Thymus (tissue), 11 donors: ENCODE measurements around the gene TSPEAR. TPM values are rescaled to one million over a fixed set of nuclear protein-coding genes. Genes with fewer than 3 reads are reported as not detected.

Experiments used
- DNase-seq, 9 donors: peaks; one replicate each; pipeline ENCODE4 v3.0.0-alpha.2; 2013; ENCODE audit warnings: low spot score in 9 of 9, low read depth in 6 of 9, missing footprints in 1 of 9
- H3K27ac ChIP-seq, 2 donors: one replicate each; pipeline ENCODE4 v1.5.1; 2013; ENCODE audit warnings: control low read depth in 1 of 2, low read depth in 1 of 2, low read length in 1 of 2, mild to moderate bottlenecking in 1 of 2, moderate library complexity in 1 of 2
- H3K27me3 ChIP-seq, 2 donors: one replicate each; pipeline ENCODE4 v1.5.1; 2013; ENCODE audit warnings: low read length in 1 of 2; ENCODE audit not compliant: control insufficient read depth in 2 of 2, insufficient read depth in 1 of 2
- H3K36me3 ChIP-seq, 2 donors: one replicate each; pipeline ENCODE4 v1.5.1; 2013; ENCODE audit warnings: low read length in 1 of 2, mild to moderate bottlenecking in 1 of 2, moderate library complexity in 1 of 2; ENCODE audit not compliant: control insufficient read depth in 2 of 2, insufficient read depth in 2 of 2
- H3K4me1 ChIP-seq, 2 donors: one replicate each; pipeline ENCODE4 v1.5.1; 2013; ENCODE audit warnings: low read length in 2 of 2; ENCODE audit not compliant: control insufficient read depth in 2 of 2, insufficient read depth in 2 of 2
- H3K4me3 ChIP-seq, 2 donors: one replicate each; pipeline ENCODE4 v1.5.1; 2013; ENCODE audit warnings: low read length in 2 of 2, control low read depth in 1 of 2, mild to moderate bottlenecking in 1 of 2
- H3K9me3 ChIP-seq, 2 donors: one replicate each; pipeline ENCODE4 v1.5.1; 2013; ENCODE audit warnings: low read length in 1 of 2, mild to moderate bottlenecking in 1 of 2; ENCODE audit not compliant: control insufficient read depth in 2 of 2, insufficient read depth in 1 of 2
- WGBS: extraction: QIAGEN DNeasy Blood & Tissue Kit; methylation state at CpG from one replicate; pipeline ENCODE4 v1.1.7; 2013; 5-methylcytosine and 5-hydroxymethylcytosine counted together
- polyA plus RNA-seq: library from polyadenylated mRNA; stranded (reverse); fragments of 200-250 nt; gene quantifications from one replicate; pipeline ENCODE4 v1.2.3, GENCODE V29; 2013
- total RNA-seq: library from RNA; stranded (reverse); fragments of 120-200 nt; gene quantifications from one replicate; pipeline ENCODE4 v1.2.4, GENCODE V29; 2013
- donor health status: healthy.

Gene TSPEAR
- total and polyA plus RNA-seq, 2 donors = 0.07 to 0.38 TPM

DNA sequence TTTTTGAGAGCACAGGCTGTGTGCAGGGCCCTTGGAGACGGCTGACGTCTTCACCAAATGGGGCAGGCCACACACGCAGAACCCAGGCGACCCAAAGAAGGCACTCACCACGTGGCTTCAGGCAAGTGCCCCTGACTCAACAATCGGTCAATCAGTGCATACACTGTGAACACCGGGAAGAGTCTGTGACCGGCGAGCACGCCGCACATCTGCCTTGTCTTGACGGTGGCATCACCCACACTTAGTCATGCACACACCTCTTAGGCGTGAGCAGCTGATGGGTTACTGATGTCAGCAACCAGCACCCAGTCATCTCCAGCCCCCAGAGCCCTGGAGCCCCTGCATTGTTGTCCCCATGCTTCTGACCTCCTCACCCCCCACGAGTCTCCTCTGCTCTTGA lies 261.0 kb downstream of the TSPEAR start:
- WGBS = 83% methylated on average over 14 of the region's 14 CpGs
- peaks cover 7 to 33% of the 10 kb centered on the region in 2 donors for H3K27me3 ChIP-seq
- no peak for DNase-seq

GRCh38 chr21:44449473-44450363 lies 261.7 kb downstream of the TSPEAR start:
- Histone ChIP-seq H3K27me3 (peaks cover 7 to 30% of the 10 kb centered on the region in 2 donors), H3K27ac (no peak overlapping the region)
- DNase-seq = no peak

More for the DNA sequence above, 261.0 kb downstream of the TSPEAR start:
- Histone ChIP-seq H3K36me3 (no peaks in the 10 kb centered on the region), H3K27ac (no peak overlapping the region), H3K4me3 (no peak overlapping the region), H3K4me1 (no peaks in the 10 kb centered on the region), H3K9me3 (peaks cover 0 to 4% of the 10 kb centered on the region in 2 donors)

GRCh38 chr21:44448651-44449131 lies 262.7 kb downstream of the TSPEAR start:
- Histone ChIP-seq H3K9me3 (peaks cover 0 to 7% of the 10 kb centered on the region in 2 donors), H3K4me3 (no peak overlapping the region), H3K36me3 (no peaks in the 10 kb centered on the region), H3K27me3 (peaks cover 2 to 26% of the 10 kb centered on the region in 2 donors), H3K27ac (no peak overlapping the region), H3K4me1 (no peaks in the 10 kb centered on the region)
- DNase-seq = no peak
- 87% methylated on average over 13 of the region's 13 CpGs for WGBS

More at GRCh38 chr21:44449473-44450363, 261.7 kb downstream of the TSPEAR start:
- WGBS = 79% methylated on average over 28 of the region's 28 CpGs
- Histone ChIP-seq H3K4me1 (no peaks in the 10 kb centered on the region), H3K36me3 (no peaks in the 10 kb centered on the region), H3K9me3 (peaks cover 0 to 2% of the 10 kb centered on the region in 2 donors), H3K4me3 (no peak overlapping the region)

Other genes with a start within 250 kb of the TSPEAR start
- not detected for gene KRTAP10-1, start 171.4 kb downstream of the TSPEAR start, total RNA-seq
- not detected for gene KRTAP10-1, start 171.4 kb downstream of the TSPEAR start, polyA plus RNA-seq
- not detected for gene KRTAP10-2, start 160.1 kb downstream of the TSPEAR start, total RNA-seq
- not detected for gene KRTAP10-2, start 160.1 kb downstream of the TSPEAR start, polyA plus RNA-seq
- gene KRTAP10-3, start 152.8 kb downstream of the TSPEAR start, total RNA-seq = not detected
- gene KRTAP10-3, start 152.8 kb downstream of the TSPEAR start, polyA plus RNA-seq = not detected
- gene KRTAP10-4, start 137.8 kb downstream of the TSPEAR start, total RNA-seq = not detected
- not detected for gene KRTAP10-4, start 137.8 kb downstream of the TSPEAR start, polyA plus RNA-seq
- gene KRTAP10-5, start 131.0 kb downstream of the TSPEAR start, total RNA-seq = not detected
- gene KRTAP10-5, start 131.0 kb downstream of the TSPEAR start, polyA plus RNA-seq = not detected
- not detected for gene KRTAP10-6, start 119.1 kb downstream of the TSPEAR start, total RNA-seq
- not detected for gene KRTAP10-6, start 119.1 kb downstream of the TSPEAR start, polyA plus RNA-seq
- gene KRTAP10-7, start 111.0 kb downstream of the TSPEAR start, total RNA-seq = not detected
- not detected for gene KRTAP10-7, start 111.0 kb downstream of the TSPEAR start, polyA plus RNA-seq
- gene KRTAP10-8, start 99.5 kb downstream of the TSPEAR start, total RNA-seq = not detected
- not detected for gene KRTAP10-8, start 99.5 kb downstream of the TSPEAR start, polyA plus RNA-seq
- gene KRTAP10-9, start 84.5 kb downstream of the TSPEAR start, total RNA-seq = not detected
- not detected for gene KRTAP10-9, start 84.5 kb downstream of the TSPEAR start, polyA plus RNA-seq
- gene KRTAP10-10, start 74.2 kb downstream of the TSPEAR start, total RNA-seq = not detected
- gene KRTAP10-10, start 74.2 kb downstream of the TSPEAR start, polyA plus RNA-seq = not detected
- not detected for gene KRTAP10-11, start 65.2 kb downstream of the TSPEAR start, total RNA-seq
- not detected for gene KRTAP10-11, start 65.2 kb downstream of the TSPEAR start, polyA plus RNA-seq
- gene KRTAP12-4, start 56.9 kb downstream of the TSPEAR start, total RNA-seq = not detected
- gene KRTAP12-4, start 56.9 kb downstream of the TSPEAR start, polyA plus RNA-seq = not detected
- not detected for gene KRTAP12-3, start 53.6 kb downstream of the TSPEAR start, total RNA-seq
- gene KRTAP12-3, start 53.6 kb downstream of the TSPEAR start, polyA plus RNA-seq = not detected
- not detected for gene KRTAP12-2, start 44.6 kb downstream of the TSPEAR start, total RNA-seq
- gene KRTAP12-2, start 44.6 kb downstream of the TSPEAR start, polyA plus RNA-seq = not detected
- gene KRTAP12-1, start 29.4 kb downstream of the TSPEAR start, total RNA-seq = not detected
- gene KRTAP12-1, start 29.4 kb downstream of the TSPEAR start, polyA plus RNA-seq = not detected
- gene KRTAP10-12, start 14.4 kb downstream of the TSPEAR start, total RNA-seq = not detected
- gene KRTAP10-12, start 14.4 kb downstream of the TSPEAR start, polyA plus RNA-seq = not detected
- 32.8 TPM for gene UBE2G2, start 90.2 kb upstream of the TSPEAR start, total RNA-seq
- gene UBE2G2, start 90.2 kb upstream of the TSPEAR start, polyA plus RNA-seq = 67.6 TPM
- gene SUMO3, start 106.5 kb upstream of the TSPEAR start, total RNA-seq = 63.7 TPM
- gene SUMO3, start 106.5 kb upstream of the TSPEAR start, polyA plus RNA-seq = 49.6 TPM
- gene PTTG1IP, start 162.1 kb upstream of the TSPEAR start, total RNA-seq = 75.3 TPM
- gene PTTG1IP, start 162.1 kb upstream of the TSPEAR start, polyA plus RNA-seq = 138 TPM
- 134 TPM for gene ITGB2, start 209.3 kb upstream of the TSPEAR start, total RNA-seq
- gene ITGB2, start 209.3 kb upstream of the TSPEAR start, polyA plus RNA-seq = 104 TPM
- 29.0 TPM for gene SLX9, start 228.5 kb upstream of the TSPEAR start, total RNA-seq
- 28.4 TPM for gene SLX9, start 228.5 kb upstream of the TSPEAR start, polyA plus RNA-seq